ENCODE measurements around the gene CNTD1.

GRCh38 chr17:42833767-42834422 is 35.2 kb downstream of the CNTD1 start:
- TF ChIP-seq POLR2A (IDR thresholded peaks at IDR 0.05; ENCODE audit: low read length): no peak
- no peak for TF ChIP-seq GATA1 (IDR thresholded peaks at IDR 0.05; ENCODE audit: low read depth, low read length)

Data from erythroblast (primary cell).